Endodermal cell (in vitro differentiated cells): ENCODE measurements around the gene SZT2. TPM values are rescaled to one million over a fixed set of nuclear protein-coding genes. Genes with fewer than 3 reads are reported as not detected.

Source experiments
- DNase-seq: peaks from one replicate; pipeline ENCODE4 v3.0.0-alpha.2; 2017
- H3K27ac ChIP-seq: 2 replicates; pipeline ENCODE4 v1.5.1; 2013; ENCODE audit warnings: mild to moderate bottlenecking, low read depth, low read length, moderate library complexity
- H3K27me3 ChIP-seq: 2 replicates; pipeline ENCODE4 v1.6.1; 2013; ENCODE audit warnings: mild to moderate bottlenecking, low read length, moderate library complexity; ENCODE audit not compliant: insufficient read depth, control insufficient read depth, poor library complexity, severe bottlenecking
- H3K36me3 ChIP-seq: 2 replicates; pipeline ENCODE4 v1.7.0; 2013; ENCODE audit warnings: mild to moderate bottlenecking, low read length, moderate library complexity; ENCODE audit not compliant: control insufficient read depth, insufficient read depth
- H3K4me1 ChIP-seq: one replicate; pipeline ENCODE4 v1.7.0; 2013; ENCODE audit warnings: low read length; ENCODE audit not compliant: control insufficient read depth, insufficient read depth
- H3K4me3 ChIP-seq: 2 replicates; pipeline ENCODE4 v1.5.1; 2013; ENCODE audit warnings: mild to moderate bottlenecking, low read length, moderate library complexity
- H3K9ac ChIP-seq: 2 replicates; pipeline ENCODE4 v1.6.1; 2013; ENCODE audit warnings: mild to moderate bottlenecking, low read length, moderate library complexity; ENCODE audit not compliant: poor library complexity, severe bottlenecking; ENCODE audit errors: extremely low read depth
- H3K9me3 ChIP-seq: 2 replicates; pipeline ENCODE4 v1.6.1; 2013; ENCODE audit warnings: mild to moderate bottlenecking, low read length, moderate library complexity; ENCODE audit not compliant: control insufficient read depth
- H3K27ac Mint-ChIP-seq: 2 replicates; pipeline ENCODE4 v1.8.0; 2020; ENCODE audit warnings: mixed read lengths
- H3K27me3 Mint-ChIP-seq: 2 replicates; pipeline ENCODE4 v1.8.0; 2021; ENCODE audit warnings: mild to moderate bottlenecking, mixed read lengths; ENCODE audit not compliant: insufficient read depth
- H3K36me3 Mint-ChIP-seq: 2 replicates; pipeline ENCODE4 v1.8.0; 2020; ENCODE audit warnings: low read depth, mixed read lengths
- H3K4me1 Mint-ChIP-seq: 2 replicates; pipeline ENCODE4 v1.8.0; 2020; ENCODE audit warnings: mixed read lengths
- H3K4me3 Mint-ChIP-seq: 2 replicates; pipeline ENCODE4 v1.8.0; 2020; ENCODE audit warnings: mild to moderate bottlenecking, moderate library complexity, mixed read lengths
- H3K9me3 Mint-ChIP-seq: 2 replicates; pipeline ENCODE4 v1.8.0; 2020; ENCODE audit warnings: mild to moderate bottlenecking, mixed read lengths
- WGBS, 2 experiments: methylation state at CpG; one replicate each; pipeline versions ENCODE4 v1.1.5 to v1.1.7; 2013; ENCODE audit warnings: missing lambda C conversion rate in 2 of 2, mixed read lengths in 1 of 2; ENCODE audit not compliant: insufficient coverage in 1 of 2, insufficient read length in 1 of 2; 5-methylcytosine and 5-hydroxymethylcytosine counted together
- total RNA-seq, 2 donors: library from RNA; stranded (reverse); fragmentation: NEBNext Ultra II Directional in 1 of 2; extraction: Animal tissue kit (Norgen Biotek cat#: 25700) in 1 of 2; gene quantifications; 2 replicates in 1 of 2; 3 replicates in 1 of 2; pipeline ENCODE4 v1.2.1, GENCODE V29; 2021
- TF ChIP-seq, protein P1 (sequence below): fragments of 200-600 bp; sonication (generic); conservative IDR thresholded peaks from 2 replicates; pipeline ENCODE4 v1.5.0; 2021; ENCODE audit warnings: antibody characterized with exemption, mild to moderate bottlenecking

SZT2 gene
- total RNA-seq, 2 donors from 2014 or later, result 55.6 to 59.7 TPM

DNA sequence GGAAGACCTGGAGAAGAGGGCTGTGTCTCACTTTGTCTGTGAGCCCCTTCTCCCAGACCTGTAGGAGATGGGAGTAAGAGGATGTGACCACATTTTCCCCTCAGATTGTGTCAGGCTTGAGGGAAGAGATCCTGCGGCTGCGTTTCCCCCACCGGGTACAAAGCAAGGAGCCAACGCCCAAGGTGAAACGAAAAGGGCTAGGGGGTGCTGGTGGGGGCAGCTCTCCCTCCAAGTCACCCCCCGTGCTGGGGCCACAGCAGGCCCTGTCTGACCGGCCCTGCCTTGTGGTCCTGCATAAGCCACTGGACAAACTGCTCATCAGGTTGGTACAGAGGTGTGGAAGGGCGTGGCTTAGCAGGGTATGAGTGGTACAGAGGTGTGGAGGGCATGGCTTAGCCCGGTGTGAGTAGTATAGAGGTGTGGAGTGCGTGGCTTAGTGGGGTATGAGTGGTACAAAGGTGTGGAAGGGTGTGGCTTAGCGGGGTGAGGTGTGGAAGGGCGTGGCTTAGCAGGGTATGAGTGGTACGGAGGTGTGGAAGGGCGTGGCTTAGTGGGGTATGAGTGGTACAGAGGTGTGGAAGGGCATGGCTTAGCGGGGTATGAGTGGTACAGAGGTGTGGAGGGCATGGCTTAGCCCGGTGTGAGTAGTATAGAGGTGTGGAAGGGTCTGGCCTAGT lies 33.4 kb downstream of the SZT2 start:
- Histone ChIP-seq H3K27me3 (no peaks in the 10 kb centered on the region), H3K9ac (no peak overlapping the region), H3K27ac (no peak overlapping the region), H3K9me3 (no peaks in the 10 kb centered on the region), H3K4me1 (no peaks in the 10 kb centered on the region), H3K36me3 (peaks cover 62% of the 10 kb centered on the region), H3K4me3 (no peak overlapping the region)
- Mint-ChIP-seq H3K4me1 (no peaks in the 10 kb centered on the region), H3K27me3 (no peaks in the 10 kb centered on the region), H3K27ac (no peak overlapping the region), H3K4me3 (no peak overlapping the region), H3K36me3 (peaks cover 71% of the 10 kb centered on the region), H3K9me3 (no peaks in the 10 kb centered on the region)
- 94 to 98% methylated on average over 11 to 16 of the region's 16 CpGs for WGBS, 2 experiments
- TF ChIP-seq, protein P1, sequence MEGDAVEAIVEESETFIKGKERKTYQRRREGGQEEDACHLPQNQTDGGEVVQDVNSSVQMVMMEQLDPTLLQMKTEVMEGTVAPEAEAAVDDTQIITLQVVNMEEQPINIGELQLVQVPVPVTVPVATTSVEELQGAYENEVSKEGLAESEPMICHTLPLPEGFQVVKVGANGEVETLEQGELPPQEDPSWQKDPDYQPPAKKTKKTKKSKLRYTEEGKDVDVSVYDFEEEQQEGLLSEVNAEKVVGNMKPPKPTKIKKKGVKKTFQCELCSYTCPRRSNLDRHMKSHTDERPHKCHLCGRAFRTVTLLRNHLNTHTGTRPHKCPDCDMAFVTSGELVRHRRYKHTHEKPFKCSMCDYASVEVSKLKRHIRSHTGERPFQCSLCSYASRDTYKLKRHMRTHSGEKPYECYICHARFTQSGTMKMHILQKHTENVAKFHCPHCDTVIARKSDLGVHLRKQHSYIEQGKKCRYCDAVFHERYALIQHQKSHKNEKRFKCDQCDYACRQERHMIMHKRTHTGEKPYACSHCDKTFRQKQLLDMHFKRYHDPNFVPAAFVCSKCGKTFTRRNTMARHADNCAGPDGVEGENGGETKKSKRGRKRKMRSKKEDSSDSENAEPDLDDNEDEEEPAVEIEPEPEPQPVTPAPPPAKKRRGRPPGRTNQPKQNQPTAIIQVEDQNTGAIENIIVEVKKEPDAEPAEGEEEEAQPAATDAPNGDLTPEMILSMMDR, result no peak
- no peak for DNase-seq

DNA sequence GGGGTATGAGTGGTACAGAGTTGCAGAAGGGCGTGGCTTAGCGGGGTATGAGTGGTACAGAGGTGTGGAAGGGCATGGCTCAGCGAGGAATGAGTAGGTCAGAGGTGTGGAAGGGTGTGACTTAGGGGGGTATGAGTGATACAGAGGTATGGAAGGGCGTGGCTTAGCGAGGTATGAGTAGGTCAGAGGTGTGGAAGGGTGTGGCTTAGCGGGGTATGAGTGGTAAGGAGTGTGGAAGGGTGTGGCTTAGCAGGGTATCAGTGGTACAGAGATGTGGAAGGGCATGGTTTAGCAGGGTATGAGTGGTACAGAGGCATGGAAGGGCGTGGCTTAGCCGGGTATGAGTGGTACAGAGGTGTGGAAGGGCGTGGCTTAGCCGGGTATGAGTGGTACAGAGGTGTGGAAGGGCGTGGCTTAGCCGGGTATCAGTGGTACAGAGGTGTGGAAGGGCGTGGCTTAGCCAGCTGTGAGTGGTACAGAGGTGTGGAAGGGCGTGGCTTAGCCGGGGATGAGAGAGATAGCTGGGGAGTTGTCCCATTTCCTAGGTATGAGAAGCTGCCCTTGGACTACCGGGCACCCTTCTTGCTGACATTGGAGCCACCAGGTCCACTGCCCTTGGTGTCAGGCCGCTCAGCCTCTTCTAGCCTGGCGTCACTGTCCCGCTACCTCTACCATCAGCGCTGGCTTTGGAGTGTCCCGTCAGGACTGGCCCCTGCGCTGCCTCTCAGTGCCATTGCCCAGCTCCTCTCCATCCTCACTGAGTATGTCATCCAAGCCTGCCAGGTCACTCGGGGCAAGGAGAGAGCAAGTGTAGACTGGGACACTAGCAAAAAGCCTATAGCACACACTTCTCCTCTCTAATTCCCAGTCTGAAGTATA lies 34.2 kb downstream of the SZT2 start:
- Histone ChIP-seq H3K36me3 (peaks cover 62% of the 10 kb centered on the region), H3K4me1 (no peaks in the 10 kb centered on the region), H3K9ac (no peak overlapping the region), H3K27me3 (no peaks in the 10 kb centered on the region), H3K27ac (no peak overlapping the region), H3K9me3 (no peaks in the 10 kb centered on the region), H3K4me3 (no peak overlapping the region)
- DNase-seq, result no peak
- WGBS, 2 experiments, result 94 to 98% methylated on average over 16 to 23 of the region's 23 CpGs
- Mint-ChIP-seq H3K27me3 (no peaks in the 10 kb centered on the region), H3K4me3 (no peak overlapping the region), H3K9me3 (no peaks in the 10 kb centered on the region), H3K27ac (no peak overlapping the region), H3K4me1 (no peaks in the 10 kb centered on the region), H3K36me3 (peaks cover 77% of the 10 kb centered on the region)
- TF ChIP-seq, protein P1, result no peak

DNA sequence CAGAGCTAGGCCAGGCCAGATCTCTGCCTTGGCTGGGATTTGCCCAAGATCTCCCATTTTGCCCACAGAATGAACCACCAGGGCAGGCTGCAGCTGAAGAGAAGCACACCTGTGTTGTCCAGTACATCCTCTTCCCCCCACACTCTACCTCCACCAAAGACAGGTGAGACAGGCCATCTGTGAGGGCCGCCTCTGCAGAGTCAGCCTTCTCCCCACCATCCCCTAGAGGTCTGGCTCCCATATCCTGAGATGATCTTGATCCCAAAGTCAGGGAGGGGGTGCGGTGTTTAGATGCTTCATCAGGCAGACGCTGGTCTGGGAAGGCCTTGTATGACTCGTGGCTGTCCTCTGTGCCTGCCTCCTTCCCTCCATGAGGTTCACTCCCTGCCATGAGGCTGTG lies 35.3 kb downstream of the SZT2 start:
- Histone ChIP-seq H3K36me3 (peaks cover 61% of the 10 kb centered on the region), H3K9me3 (no peaks in the 10 kb centered on the region), H3K27me3 (no peaks in the 10 kb centered on the region), H3K9ac (no peak overlapping the region), H3K27ac (no peak overlapping the region), H3K4me1 (no peaks in the 10 kb centered on the region), H3K4me3 (no peak overlapping the region)
- Mint-ChIP-seq H3K9me3 (no peaks in the 10 kb centered on the region), H3K27me3 (no peaks in the 10 kb centered on the region), H3K27ac (no peak overlapping the region), H3K4me3 (no peak overlapping the region), H3K4me1 (no peaks in the 10 kb centered on the region), H3K36me3 (peaks cover 79% of the 10 kb centered on the region)
- DNase-seq, result no peak
- TF ChIP-seq, protein P1, result no peak
- WGBS, 2 experiments, result 89 to 100% methylated on average over 2 to 4 of the region's 4 CpGs
